Measurements from ENCODE around the gene NHLRC2.

- TF ChIP-seq, protein P1, sequence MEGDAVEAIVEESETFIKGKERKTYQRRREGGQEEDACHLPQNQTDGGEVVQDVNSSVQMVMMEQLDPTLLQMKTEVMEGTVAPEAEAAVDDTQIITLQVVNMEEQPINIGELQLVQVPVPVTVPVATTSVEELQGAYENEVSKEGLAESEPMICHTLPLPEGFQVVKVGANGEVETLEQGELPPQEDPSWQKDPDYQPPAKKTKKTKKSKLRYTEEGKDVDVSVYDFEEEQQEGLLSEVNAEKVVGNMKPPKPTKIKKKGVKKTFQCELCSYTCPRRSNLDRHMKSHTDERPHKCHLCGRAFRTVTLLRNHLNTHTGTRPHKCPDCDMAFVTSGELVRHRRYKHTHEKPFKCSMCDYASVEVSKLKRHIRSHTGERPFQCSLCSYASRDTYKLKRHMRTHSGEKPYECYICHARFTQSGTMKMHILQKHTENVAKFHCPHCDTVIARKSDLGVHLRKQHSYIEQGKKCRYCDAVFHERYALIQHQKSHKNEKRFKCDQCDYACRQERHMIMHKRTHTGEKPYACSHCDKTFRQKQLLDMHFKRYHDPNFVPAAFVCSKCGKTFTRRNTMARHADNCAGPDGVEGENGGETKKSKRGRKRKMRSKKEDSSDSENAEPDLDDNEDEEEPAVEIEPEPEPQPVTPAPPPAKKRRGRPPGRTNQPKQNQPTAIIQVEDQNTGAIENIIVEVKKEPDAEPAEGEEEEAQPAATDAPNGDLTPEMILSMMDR (IDR thresholded peaks at IDR 0.05; ENCODE audit: poor library complexity): peak; percentile 7
- no peak for TF ChIP-seq EZH2phosphoT487 (IDR thresholded peaks at IDR 0.05; ENCODE audit: low read depth, severe bottlenecking, unreplicated experiment)
Observed at GRCh38 chr10:113905756-113906155, 51.3 kb downstream of the NHLRC2 start.

Data from hepatocyte (in vitro differentiated cells).